Endometrial microvascular endothelial cells (primary cell): Measurements from ENCODE around the gene ITPK1. TPM values are rescaled to one million over a fixed set of nuclear protein-coding genes. Genes with fewer than 3 reads are reported as not detected.

Experiments used
- in situ Hi-C: cut with HindIII; loops from 2 replicates; pipeline ENCODE4 v1.10.0; 2017; ENCODE audit warnings: low sequenced_read_pairs, low pct_unique_long_range_greater_than_20kb; ENCODE audit errors: inconsistent ontology term
- total RNA-seq: library from RNA; depleted of rRNA; stranded (reverse); fragments of >200 nt; gene quantifications from one replicate; pipeline ENCODE4 v1.2.3, GENCODE V29; 2015; ENCODE audit errors: inconsistent ontology term

The ITPK1 gene
- total RNA-seq, 1 donor from 2014 or later: 37.0 TPM

DNA sequence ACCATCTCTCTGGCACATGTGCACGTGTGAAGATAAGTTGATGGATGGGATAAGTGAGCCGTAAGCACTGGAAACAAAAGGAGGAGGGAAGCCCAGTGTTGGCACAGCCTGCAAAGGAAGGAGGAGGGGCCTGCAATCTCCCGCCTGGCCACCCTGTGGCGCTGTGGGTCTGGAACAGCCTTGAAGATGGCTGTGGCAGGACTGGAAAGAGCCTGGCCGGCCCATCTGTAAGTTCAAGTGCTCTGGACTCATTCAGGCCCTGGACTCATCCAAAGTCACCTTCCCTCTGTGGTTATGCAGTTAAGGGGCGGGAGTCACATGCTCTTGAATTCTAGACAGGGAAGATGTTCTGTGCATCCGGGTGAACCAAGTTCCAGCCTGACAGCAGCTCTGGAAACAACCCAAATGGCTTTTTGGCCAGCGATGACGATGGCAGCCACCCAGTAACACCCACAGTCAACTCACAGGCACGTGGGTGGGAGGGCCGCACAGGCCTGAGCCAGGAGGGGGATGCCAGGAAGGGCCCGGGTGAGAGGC is 142.4 kb downstream of the ITPK1 start:
- in situ Hi-C loops: no loop called here

- in situ Hi-C loops: no loop called here
Observed at GRCh38 chr14:92971601-92972180, 144.0 kb downstream of the ITPK1 start.

GRCh38 chr14:92970271-92970670 is 145.5 kb downstream of the ITPK1 start:
- in situ Hi-C loops: no loop called here

DNA sequence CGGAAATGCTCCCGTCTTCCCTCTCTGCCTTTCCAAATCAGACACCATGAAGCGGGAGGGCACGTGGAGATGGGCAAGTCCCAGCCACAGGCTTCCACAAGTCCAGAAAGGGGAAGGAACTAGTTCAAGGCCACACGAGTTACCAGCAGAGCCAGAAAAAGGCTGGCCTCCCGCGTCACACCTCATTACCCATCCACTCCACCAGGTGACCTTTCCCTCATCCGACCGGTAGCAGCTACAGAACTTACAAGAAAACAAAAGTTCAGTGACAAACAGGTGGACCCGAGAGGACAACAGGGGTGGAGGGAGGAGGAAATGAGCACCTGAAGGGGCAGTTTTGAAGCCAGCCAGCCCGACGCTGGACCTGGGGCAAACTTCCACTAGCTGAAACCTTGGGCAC is 145.9 kb downstream of the ITPK1 start:
- in situ Hi-C loops: loop anchor here (10.0 kb wide), 1 partner anchor 145 kb away; the partner anchor contains the start of gene ITPK1

DNA sequence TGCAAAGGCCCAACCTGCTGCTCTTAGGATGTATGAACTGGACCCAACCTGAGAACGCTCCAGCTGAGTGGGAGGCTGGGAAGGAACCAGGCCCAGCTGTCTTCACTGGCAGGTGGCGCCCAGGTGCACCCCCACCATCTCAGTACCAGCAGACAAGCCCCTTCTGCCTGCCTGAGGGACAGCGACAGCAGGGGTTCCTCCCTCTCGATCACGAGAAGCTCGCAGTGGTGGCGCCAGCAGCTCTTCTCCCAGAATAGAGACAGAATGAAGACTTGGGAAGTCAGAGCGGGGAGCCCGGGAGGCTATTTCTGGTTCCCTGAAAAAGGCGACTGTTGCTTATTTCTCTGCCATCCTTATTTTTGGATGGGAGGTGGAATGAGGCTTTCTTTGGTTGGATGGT is 146.3 kb downstream of the ITPK1 start:
- in situ Hi-C loops: loop anchor here (10.0 kb wide), 1 partner anchor 145 kb away; the partner anchor contains the start of gene ITPK1

GRCh38 chr14:92968291-92969020 is 147.3 kb downstream of the ITPK1 start:
- in situ Hi-C loops: loop anchor here (10.0 kb wide), 1 partner anchor 146 kb away; the partner anchor contains the start of gene ITPK1

DNA sequence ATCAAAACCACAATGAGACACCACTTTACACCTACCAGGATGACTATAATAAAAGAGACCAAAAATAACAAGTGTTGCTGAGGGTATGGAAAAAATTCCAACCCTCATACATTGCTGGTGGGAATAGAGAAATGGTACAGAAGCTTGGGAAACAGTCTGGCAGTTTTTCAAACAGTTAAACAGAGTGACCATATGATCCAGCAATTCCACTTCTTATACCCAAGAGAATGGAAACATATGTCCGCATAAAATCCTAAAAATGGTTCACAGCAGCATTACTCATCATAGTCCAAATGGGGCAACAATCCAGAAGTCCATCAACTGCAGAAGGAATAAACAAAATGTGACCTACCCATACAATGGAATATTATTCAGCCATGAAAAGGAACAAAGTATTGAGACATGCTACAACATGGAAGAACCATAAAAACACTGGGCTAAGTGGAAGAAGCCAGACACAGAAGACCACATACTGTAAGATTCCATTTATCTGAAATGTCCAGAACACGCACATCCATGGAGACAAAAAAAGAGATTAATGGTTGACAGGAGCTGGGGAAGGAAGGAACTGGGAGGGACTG is 148.3 kb downstream of the ITPK1 start:
- in situ Hi-C loops: loop anchor here (10.0 kb wide), 1 partner anchor 147 kb away; the partner anchor contains the start of gene ITPK1

GRCh38 chr14:92965281-92965680 is 150.4 kb downstream of the ITPK1 start:
- in situ Hi-C loops: loop anchor here (10.0 kb wide), 1 partner anchor 150 kb away; the partner anchor contains the start of gene ITPK1

DNA sequence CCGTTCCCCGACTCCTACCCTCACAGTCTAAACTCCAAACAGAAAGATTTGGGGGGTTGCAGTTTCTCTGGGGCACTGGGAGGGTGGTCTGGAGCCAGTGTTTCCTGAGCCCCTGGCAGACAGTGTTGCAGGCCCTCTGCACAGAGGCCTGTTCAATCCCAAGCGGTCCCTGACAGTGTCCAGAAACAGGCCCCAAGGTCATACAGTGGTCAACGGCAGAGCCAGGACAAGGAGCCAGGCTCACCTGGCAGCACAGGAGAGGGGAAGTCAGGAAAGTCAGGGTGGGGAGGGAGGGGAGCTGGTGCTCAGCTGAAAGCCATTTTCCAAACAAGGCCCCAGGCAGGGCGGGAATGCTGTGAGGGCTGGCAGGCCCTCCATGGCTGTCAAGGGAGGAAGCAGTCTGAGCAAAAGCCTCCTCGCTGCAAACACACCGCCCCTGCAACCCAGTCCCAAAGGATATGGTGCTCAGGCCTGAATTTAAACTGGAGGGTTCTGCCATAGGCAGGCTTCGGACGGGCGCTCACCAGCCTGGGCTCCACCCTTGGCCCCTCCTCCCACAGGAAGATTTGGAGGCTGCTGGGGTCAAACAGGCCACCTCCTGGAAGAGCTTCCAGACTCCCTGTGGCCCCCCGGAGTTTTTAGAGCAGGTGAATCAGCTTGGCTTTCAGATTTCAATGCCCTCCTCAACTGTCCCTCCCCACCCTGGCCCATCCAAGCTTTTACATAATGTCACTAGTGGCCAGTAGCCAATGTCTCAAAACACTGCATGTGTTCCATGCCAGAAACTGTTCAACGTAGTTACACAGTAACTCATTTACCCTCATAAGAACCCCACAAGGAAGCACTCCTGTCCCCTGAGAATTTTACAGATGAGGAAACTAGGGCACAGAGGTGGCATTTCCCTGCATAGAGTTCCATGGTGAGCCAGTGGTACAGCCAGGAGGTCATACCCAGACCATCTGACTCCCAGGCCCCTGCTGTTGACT is 151.3 kb downstream of the ITPK1 start:
- in situ Hi-C loops: loop anchor here (10.0 kb wide), 1 partner anchor 150 kb away; the partner anchor contains the start of gene ITPK1

DNA sequence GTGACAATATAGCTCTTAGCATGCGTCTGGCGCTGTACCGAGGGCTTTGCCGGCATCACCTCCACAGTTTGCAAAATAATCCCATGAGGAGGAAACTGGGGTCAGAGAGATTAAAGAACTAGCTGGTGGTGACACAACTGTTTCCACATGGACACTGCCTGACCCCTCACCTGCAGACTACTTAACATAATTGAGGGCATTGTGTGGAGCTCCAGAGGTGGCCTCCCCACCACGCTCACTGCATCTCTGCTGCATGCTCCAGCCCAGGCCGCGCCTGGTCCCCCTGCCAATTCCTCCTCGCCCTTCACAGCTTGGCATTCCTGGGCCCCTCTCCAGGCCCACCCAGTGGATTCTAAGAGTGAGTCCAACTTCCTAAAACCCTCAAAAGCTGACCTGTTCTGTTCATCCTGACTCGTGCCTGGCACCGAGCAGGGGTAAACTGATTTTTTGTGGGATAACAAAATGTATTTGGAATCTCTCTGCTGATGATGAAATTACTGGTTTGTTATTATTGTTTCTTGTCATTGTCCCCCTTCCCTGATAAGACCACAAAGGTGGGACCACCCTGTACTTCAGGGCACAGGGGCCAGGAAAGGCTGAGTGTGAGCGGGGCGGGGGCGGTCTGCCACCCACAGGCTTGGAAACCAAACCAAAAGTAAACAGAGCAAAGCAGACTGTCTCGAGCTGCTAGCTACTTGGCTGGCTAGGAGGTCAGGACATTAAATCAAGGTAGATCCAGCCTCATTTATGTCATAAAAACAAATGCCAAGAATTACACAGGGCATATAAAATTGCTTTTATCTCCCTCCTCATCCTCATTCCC is 152.2 kb downstream of the ITPK1 start:
- in situ Hi-C loops: loop anchor here (10.0 kb wide), 1 partner anchor 151 kb away; the partner anchor contains the start of gene ITPK1

- in situ Hi-C loops: loop anchor here (10.0 kb wide), 1 partner anchor 152 kb away; the partner anchor contains the start of gene ITPK1
Observed at GRCh38 chr14:92962831-92963095, 153.0 kb downstream of the ITPK1 start.

DNA sequence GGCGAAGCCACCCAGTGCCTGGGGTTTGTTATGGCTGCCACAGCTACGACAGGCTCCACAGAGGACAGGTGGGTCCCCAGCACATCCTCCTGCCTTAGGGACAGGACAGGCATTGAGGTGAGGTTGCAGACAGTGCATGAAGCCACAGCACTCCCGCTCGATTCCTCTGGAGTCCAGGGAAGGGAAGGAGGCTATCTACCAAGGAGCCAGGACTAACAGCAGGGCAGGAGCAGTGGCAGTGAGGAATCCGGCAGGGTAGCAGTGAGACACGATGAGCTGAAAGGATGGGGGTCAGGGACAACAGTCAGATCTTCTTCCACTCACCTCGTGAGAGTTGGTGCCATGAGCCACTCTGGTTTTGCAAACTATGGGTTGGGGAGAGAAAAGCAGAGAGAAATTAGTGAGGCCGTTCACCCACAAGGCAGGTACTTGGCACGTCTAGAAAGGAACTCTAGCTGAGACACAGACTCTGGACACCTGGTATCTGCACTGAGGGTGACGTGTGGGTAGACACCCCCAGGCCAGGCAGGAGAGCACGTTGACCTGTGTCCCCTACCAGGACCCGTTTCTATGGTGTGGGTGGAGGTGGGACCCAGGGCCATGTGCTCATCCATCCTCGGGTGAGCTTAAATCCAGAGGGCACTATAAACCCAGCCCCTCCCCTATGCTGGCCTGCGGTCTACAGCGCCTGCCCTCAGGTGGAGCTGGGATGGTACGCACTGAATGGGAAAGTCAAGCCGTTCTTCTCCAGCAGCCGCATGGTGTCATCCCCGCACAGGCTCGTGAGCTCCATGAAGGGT is 153.5 kb downstream of the ITPK1 start:
- in situ Hi-C loops: loop anchor here (10.0 kb wide), 1 partner anchor 153 kb away; the partner anchor contains the start of gene ITPK1

- in situ Hi-C loops: loop anchor here (10.0 kb wide), 1 partner anchor 153 kb away; the partner anchor contains the start of gene ITPK1
Observed at GRCh38 chr14:92961567-92961855, 154.2 kb downstream of the ITPK1 start.

DNA sequence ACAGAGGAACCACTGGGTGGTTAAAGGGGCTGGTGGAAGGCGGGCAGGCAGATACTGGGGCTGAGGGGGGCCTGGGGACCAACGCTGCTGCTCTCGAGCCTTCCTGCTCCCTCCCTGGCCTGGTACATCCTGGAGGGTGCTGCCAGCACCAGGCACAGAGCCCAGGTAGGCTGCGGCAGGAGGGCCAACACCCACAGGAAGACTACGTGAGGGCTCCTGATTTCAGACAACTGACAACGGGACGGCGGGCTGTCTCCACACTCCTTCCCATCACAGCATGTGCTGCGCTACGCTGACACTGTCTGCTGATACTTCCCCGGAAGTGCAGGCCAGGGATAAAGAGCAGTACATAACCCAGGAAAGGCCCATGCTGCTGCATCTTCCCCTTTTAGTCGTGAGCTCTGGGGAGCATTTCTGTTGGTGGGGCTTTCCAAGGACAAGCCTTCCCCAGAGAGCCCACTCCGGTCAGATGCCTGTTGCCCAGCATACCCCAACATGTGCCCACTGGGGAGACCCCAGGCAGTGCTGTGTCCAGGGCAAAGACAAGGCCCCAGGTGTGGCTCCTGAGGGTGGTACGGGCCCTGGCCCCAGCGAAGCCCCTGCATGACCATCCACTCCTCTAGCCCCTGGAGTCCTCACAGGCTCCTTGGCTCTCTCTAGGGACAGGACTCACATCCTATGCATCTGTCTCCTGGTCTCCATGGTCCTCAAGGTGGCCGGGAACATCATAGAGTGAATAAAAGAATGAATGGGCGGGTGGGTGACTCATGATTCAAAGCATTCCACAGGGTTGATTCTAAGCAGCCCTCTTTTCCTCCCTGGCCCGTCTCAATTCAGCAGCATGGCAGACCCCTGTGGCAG is 154.8 kb downstream of the ITPK1 start:
- in situ Hi-C loops: loop anchor here (10.0 kb wide), 1 partner anchor 154 kb away; the partner anchor contains the start of gene ITPK1

DNA sequence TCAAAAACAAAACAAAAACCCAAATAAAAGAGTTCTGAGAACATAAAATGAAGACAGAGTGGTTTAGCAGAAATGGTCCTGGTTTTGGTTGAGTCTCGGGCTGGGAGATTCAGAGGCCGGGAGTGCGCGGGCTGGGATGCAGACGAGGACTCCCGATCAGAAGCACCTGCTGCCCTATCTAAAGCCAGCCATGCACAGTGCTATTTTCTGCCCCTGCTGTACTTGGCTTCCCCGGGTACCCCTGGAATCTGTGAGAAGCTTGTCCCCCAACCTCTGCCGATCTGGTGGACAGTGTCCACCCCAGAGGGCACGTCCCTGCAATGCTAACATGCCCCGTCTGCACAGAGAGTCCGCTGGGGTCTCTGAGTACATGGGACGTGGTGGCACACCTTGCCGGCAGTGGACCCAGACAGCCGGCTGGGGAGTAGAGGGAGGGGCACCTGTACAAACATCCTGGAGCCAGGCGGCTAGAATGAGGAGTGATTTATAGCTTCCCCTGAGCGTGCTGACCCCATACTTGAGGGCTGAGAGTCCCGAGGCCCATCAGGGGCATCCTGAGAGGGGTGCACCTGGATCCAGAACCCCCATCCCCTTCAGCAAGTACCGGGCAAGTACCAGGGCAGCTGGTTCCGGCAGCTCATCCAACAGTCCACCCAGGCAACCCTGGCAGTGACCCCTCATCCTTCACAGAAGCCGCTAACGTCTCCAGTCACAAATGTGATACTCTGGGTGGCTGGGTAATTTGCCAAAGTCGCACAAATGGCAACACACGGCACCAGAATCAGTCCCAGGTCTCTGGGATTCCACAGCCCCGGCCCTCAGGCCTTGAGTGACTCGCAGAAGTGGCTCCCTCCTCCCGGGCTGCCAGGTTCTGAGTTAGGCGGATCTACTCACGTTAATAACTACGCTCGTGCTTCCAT is 155.7 kb downstream of the ITPK1 start:
- in situ Hi-C loops: loop anchor here (10.0 kb wide), 1 partner anchor 155 kb away; the partner anchor contains the start of gene ITPK1
